ENCODE data around the gene KCNK6.
"Not testable (repeated sequence)": the region's sequence is repeated elsewhere in the genome, so short reads cannot be mapped to it uniquely, and the experiment has no call there.

KCNK6 gene

GRCh38 chr19:38324431-38324830, 4.8 kb downstream of the KCNK6 start:
- DNase-seq (ENCODE audit: low read depth), result no peak

- DNase-seq (ENCODE audit: low read depth), result no peak
Observed at GRCh38 chr19:38326591-38326990, 6.9 kb downstream of the KCNK6 start.

GRCh38 chr19:38329651-38330050, 10.0 kb downstream of the KCNK6 start:
- no peak for DNase-seq (ENCODE audit: low read depth)

GRCh38 chr19:38331728-38332127, 12.1 kb downstream of the KCNK6 start:
- no peak for DNase-seq (ENCODE audit: low read depth)

- no peak for DNase-seq (ENCODE audit: low read depth)
Observed at GRCh38 chr19:38333245-38333644, 13.6 kb downstream of the KCNK6 start.

- DNase-seq (ENCODE audit: low read depth), result peak; percentile 88
Observed at GRCh38 chr19:38335949-38336637, 16.4 kb downstream of the KCNK6 start.

DNA sequence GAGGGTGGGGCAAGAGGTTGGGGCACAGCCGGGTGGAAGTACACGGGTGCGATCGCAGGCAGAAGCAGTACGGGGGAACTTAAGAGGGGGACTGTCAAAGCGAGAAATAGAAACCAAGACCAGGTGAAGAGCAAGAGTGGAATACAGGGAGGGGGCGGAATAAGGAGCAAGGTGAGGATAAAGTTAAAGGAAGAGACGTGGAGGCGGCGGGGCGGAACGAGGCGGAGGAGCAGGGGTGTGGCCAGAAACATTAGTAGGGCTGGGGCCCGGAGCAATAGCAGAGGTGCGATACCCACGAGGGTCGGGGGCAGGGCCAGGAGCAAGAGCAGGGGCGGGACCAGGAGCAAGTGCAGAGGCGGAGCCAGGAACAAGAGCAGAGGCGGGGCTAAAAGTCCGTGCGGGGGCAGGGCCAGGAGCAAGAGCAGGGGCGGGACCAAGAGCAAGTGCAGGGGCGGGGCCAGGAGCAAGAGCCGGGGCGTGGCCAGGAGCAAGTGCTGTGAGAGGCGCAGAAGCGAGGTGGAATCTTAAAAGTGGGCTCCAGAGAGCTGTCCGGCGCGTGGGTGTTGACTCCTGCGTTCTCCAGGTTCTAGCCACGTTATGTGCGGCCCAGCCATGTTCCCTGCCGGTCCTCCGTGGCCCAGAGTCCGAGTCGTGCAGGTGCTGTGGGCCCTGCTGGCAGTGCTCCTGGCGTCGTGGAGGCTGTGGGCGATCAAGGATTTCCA, 17.2 kb downstream of the KCNK6 start:
- DNase-seq (ENCODE audit: low read depth), result peak; percentile 81

DNA sequence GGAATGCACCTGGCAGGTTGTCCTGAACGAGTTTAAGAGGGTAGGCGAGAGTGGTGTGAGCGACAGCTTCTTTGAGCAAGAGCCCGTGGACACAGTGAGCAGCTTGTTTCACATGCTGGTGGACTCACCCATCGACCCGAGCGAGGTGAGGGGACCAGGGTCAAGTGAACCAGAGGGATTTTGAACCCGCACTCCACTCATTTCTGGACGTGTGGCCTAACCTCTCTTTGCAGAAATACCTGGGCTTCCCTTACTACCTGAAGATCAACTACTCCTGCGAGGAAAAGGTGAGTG, 17.7 kb downstream of the KCNK6 start:
- DNase-seq (ENCODE audit: low read depth), result no peak

DNA sequence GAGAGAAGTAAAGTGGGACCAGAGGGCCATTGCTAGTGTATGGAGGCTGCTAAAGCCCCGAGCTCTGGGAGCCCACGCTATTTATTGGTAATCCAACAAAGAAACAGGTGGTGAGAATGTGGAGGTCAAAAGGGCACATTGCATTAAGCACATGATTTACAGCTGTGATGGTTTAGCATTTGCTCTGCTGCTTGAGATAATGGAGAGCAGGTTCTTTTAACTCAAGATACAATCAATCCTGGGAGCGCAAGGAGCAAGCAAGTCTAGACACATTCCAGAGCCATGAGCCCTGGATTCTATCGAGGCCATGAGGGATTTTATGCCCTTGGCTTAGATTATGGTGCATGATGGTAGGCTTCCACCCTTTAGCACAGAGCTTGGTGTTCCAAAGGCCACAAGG, 19.4 kb downstream of the KCNK6 start:
- DNase-seq (ENCODE audit: low read depth), result not testable (repeated sequence)

GRCh38 chr19:38340927-38341326, 21.3 kb downstream of the KCNK6 start:
- no peak for DNase-seq (ENCODE audit: low read depth)

- no peak for DNase-seq (ENCODE audit: low read depth)
Observed at GRCh38 chr19:38346837-38347236, 27.2 kb downstream of the KCNK6 start.

DNA sequence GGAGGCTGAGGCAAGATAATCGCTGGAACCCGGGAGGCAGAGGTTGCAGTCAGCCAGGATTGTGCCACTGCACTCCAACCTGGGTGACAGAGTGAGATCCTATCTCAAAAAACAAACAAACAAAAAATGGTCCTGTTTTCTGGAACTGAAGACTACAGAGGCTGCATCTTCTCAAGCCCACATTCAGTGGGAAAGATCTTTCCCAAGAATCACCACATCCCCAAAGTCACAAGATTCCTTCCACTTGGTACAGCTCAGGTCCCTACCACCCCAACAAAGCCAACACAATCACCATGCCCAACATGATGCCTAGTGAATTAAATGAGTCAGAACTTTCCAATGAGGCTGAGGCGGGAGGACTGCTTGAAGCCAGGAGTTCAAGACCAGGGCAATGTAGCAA, 31.2 kb downstream of the KCNK6 start:
- DNase-seq (ENCODE audit: low read depth), result no peak

- no peak for DNase-seq (ENCODE audit: low read depth)
Observed at GRCh38 chr19:38351865-38352395, 32.3 kb downstream of the KCNK6 start.

DNA sequence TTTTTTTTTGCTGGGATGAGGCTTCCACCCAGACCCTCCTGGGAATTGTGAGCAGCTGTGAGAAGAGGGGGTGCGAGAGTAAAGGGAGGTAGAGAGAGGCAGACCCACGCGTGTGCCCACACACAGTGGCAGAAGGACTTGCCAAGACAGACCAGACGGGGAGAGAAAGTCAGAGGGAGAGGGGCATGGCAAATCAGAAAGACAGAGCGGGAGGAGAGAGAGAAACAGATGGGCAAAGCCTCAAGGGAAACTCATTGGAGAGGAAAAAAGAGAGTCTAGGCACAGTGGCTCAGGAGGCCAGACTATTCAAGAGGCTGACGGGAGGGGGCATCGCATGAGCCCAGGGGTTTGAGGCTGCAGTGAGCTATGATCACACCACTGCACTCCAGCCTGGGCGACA, 33.0 kb downstream of the KCNK6 start:
- no peak for DNase-seq (ENCODE audit: low read depth)

GRCh38 chr19:38355728-38356725, 36.4 kb downstream of the KCNK6 start:
- no peak for DNase-seq (ENCODE audit: low read depth)

GRCh38 chr19:38358071-38358470, 38.4 kb downstream of the KCNK6 start:
- no peak for DNase-seq (ENCODE audit: low read depth)

DNA sequence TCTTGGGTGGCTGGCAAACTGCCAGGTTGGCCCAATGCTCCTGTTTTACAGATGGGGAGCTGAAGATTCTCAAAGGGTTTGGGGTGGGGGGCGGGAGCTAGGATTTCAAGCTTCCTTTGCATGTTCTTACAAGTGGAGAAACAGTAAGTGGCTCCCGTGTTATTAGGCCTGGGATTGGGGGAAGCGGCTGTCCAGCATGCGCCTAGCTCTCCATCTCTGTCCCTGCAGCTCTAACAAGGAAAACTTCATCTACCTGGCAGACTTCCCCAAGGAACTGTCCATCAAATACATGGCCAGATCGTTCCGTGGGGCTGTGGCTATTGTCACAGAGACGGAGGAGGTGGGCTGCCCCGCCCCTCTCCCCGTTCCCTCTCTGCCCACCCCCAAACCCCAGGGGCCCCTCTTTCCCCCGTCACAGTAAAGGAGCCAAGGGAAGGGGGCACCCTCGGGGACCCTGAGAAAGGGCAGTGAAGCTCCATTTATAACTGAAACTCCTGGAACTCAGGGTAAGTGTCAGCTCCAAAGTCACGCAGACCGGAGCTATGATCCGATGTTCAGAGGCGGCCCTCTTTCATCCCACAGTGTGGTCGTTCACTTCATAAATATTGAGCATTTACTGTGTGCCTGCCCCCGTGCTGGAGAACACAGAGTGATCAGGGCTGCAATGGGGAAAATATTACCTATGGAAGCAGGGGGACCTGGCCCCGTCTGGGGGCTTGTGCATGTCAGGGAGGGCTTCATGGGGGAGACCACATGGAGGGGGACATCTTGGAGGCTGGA, 39.8 kb downstream of the KCNK6 start:
- no peak for DNase-seq (ENCODE audit: low read depth)

GRCh38 chr19:38360351-38360750, 40.7 kb downstream of the KCNK6 start:
- DNase-seq (ENCODE audit: low read depth), result no peak

DNA sequence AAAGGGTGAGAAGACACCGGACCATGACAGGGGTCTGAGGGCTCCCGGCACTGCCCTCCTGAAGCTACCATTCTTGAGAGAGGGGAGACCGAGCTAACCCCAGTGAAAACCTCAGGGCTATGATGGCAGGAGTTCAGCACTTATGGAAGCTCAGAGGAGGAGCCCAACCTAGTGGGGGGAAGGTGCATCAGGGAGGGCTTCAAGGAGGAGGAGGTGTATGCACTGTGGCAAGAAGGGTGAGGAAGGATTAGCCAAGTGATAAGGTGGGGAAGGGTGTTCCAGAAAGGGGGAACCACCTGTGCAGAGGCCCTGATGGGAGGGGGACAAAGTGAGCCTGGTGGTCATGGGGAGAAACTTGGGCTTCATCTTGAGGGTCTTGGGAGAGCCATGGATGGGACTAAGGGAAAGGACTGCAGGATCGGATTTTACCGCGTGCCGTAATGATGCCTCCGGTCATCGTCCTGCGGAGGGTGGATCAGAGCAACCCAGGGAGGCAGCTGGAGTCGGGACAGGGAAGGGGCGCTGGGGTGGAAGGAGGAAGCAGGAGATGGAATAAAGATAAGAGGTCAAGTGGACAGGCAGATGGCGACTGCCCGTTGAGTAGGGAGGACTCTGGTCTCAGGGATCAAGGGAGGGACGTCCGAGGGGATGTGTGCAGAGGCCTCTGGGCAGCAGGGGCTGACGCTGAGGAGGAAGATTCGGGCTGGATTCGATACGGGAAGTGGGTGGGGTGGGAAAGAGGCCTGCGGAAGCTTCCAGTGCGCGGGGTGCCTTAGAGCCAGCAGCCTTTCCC, 41.4 kb downstream of the KCNK6 start:
- no peak for DNase-seq (ENCODE audit: low read depth)

GRCh38 chr19:38361633-38362075, 42.0 kb downstream of the KCNK6 start:
- DNase-seq (ENCODE audit: low read depth), result no peak
